PC-3 (cell line): ENCODE data around the gene CKAP5. TPM values are rescaled to one million over a fixed set of nuclear protein-coding genes. Genes with fewer than 3 reads are reported as not detected.

Experiments
- ATAC-seq: fragments of 200-7000 bp; cut with Tn5 transposase; 2 replicates; pipeline ENCODE4 v1.9.1; 2020; ENCODE audit warnings: mild to moderate bottlenecking, moderate library complexity
- BruUV-seq: library from RNA; stranded (reverse); fragments of 400-500 nt; replicated peaks from 2 replicates; lab custom pipeline; 2021; lab: Mats Ljungman, UMichigan
- CTCF ChIA-PET: fragments of 300-600 bp; sonication (Branson Sonifier 250); formaldehyde crosslinking; loops from one replicate; lab custom pipeline; 2022; ENCODE audit warnings: antibody characterized with exemption; lab: Charles Lee
- POLR2A ChIA-PET: fragments of 300-600 bp; sonication (Branson Sonifier 250); formaldehyde crosslinking; loops from one replicate; lab custom pipeline; 2022; ENCODE audit warnings: antibody characterized with exemption; ENCODE audit not compliant: unreplicated experiment; lab: Charles Lee
- DNase-seq: peaks from one replicate; pipeline ENCODE4 v3.0.0-alpha.2; 2015
- H2AFZ ChIP-seq: fragments of 300-600 bp; sonication (generic); 2 replicates; pipeline ENCODE4 v1.6.0; 2016; ENCODE audit warnings: antibody characterized with exemption, low read length
- H3F3A ChIP-seq: fragments of 300-600 bp; sonication (generic); one replicate; pipeline ENCODE4 v1.6.0; 2017; ENCODE audit warnings: antibody characterized with exemption, low read length, control low read depth, mild to moderate bottlenecking; ENCODE audit not compliant: unreplicated experiment
- H3K27ac ChIP-seq: fragments of 300-600 bp; sonication (generic); 2 replicates; pipeline ENCODE4 v1.5.1; 2016; ENCODE audit warnings: mild to moderate bottlenecking, low read length
- H3K27me3 ChIP-seq: fragments of 300-600 bp; sonication (generic); 2 replicates; pipeline ENCODE4 v1.6.1; 2016; ENCODE audit warnings: low read length, mixed read lengths
- H3K36me3 ChIP-seq: fragments of 300-600 bp; sonication (generic); 2 replicates; pipeline ENCODE4 v1.6.1; 2016; ENCODE audit warnings: low read depth, mixed run types, low read length, mixed read lengths
- H3K4me1 ChIP-seq: fragments of 300-600 bp; sonication (generic); 2 replicates; pipeline ENCODE4 v1.5.1; 2016; ENCODE audit warnings: low read length; ENCODE audit not compliant: insufficient read depth
- H3K4me2 ChIP-seq: fragments of 300-600 bp; sonication (generic); 2 replicates; pipeline ENCODE4 v1.6.0; 2016; ENCODE audit warnings: low read length
- H3K4me3 ChIP-seq: fragments of 300-600 bp; sonication (generic); 2 replicates; pipeline ENCODE4 v1.5.1; 2016; ENCODE audit warnings: mild to moderate bottlenecking, low read length, mixed read lengths
- H3K79me2 ChIP-seq: fragments of 300-600 bp; sonication (generic); 2 replicates; pipeline ENCODE4 v1.6.1; 2017; ENCODE audit warnings: low read length, mixed read lengths
- H3K9ac ChIP-seq: fragments of 300-600 bp; sonication (generic); 2 replicates; pipeline ENCODE4 v1.6.0; 2016; ENCODE audit warnings: mild to moderate bottlenecking, low read length
- H3K9me2 ChIP-seq: fragments of 300-600 bp; sonication (generic); replicated peaks from 2 replicates; pipeline ENCODE4 v1.6.1; 2016; ENCODE audit warnings: mixed run types, low read length, mixed read lengths
- H3K9me3 ChIP-seq: fragments of 300-600 bp; sonication (generic); 2 replicates; pipeline ENCODE4 v1.6.1; 2016; ENCODE audit warnings: low read length, mixed read lengths
- H4K20me1 ChIP-seq: fragments of 300-600 bp; sonication (generic); 2 replicates; pipeline ENCODE4 v1.6.1; 2016; ENCODE audit warnings: low read length, mixed read lengths
- CTCF ChIP-seq: fragments of 300-600 bp; sonication (generic); conservative IDR thresholded peaks from 2 replicates; pipeline ENCODE4 v1.5.1; 2017; ENCODE audit warnings: antibody characterized with exemption, low read depth, mild to moderate bottlenecking, low read length
- EZH2 ChIP-seq: fragments of 300-600 bp; sonication (generic); IDR thresholded peaks from one replicate; pipeline ENCODE4 v1.6.1; 2017; ENCODE audit warnings: antibody characterized with exemption, mild to moderate bottlenecking, low read length; ENCODE audit not compliant: unreplicated experiment
- EZH2phosphoT487 ChIP-seq: fragments of 300-600 bp; sonication (generic); IDR thresholded peaks from 2 replicates; pipeline ENCODE4 v1.6.1; 2018; ENCODE audit warnings: mild to moderate bottlenecking, antibody characterized with exemption, low read length, borderline replicate concordance
- intact Hi-C: fragments of 100-400 bp; cut with micrococcal nuclease; formaldehyde crosslinking; loops from 2 replicates; pipeline ENCODE4 v1.9.0; 2023
- total RNA-seq: library from RNA; depleted of rRNA; stranded (reverse); fragments of >200 nt; gene quantifications from 2 replicates; pipeline ENCODE4 v1.2.3, GENCODE V29; 2014

CKAP5 gene
- total RNA-seq, 1 experiment from 2014 or later = 86.4 TPM

GRCh38 chr11:46695345-46696211, 150.5 kb downstream of the CKAP5 start:
- intact Hi-C loops = no loop called here
- CTCF ChIA-PET = interaction anchor here (0.6 kb wide), 1 partner anchor 44 kb away, joined by 3 read pairs; no protein-coding TSS in a partner anchor
- no peaks in the 10 kb centered on the region for H3K9me3 ChIP-seq
- TF ChIP-seq CTCF (no peak), EZH2phosphoT487 (no peak), EZH2 (no peak)
- H3K4me1 ChIP-seq = no peaks in the 10 kb centered on the region
- ATAC-seq = no peak
- H3K79me2 ChIP-seq = peaks cover 9% of the 10 kb centered on the region
- H3K4me2 ChIP-seq = no peak overlapping the region
- H3K36me3 ChIP-seq = no peaks in the 10 kb centered on the region
- H3K27me3 ChIP-seq = no peaks in the 10 kb centered on the region
- no peaks in the 10 kb centered on the region for H4K20me1 ChIP-seq
- POLR2A ChIA-PET = no interaction called here
- no peaks in the 10 kb centered on the region for H3K9me2 ChIP-seq
- BruUV-seq = no TSS peak
- no peak for DNase-seq
- H3K9ac ChIP-seq = no peak overlapping the region
- no peak overlapping the region for H3K4me3 ChIP-seq
- H3K27ac ChIP-seq = no peak overlapping the region
- no peaks in the 10 kb centered on the region for H3F3A ChIP-seq
- no peak overlapping the region for H2AFZ ChIP-seq

GRCh38 chr11:46694607-46695006, 151.5 kb downstream of the CKAP5 start:
- ChIA-PET CTCF (no interaction called here), POLR2A (interaction anchor here (0.6 kb wide), 1 partner anchor 16 kb away, joined by 11 read pairs; no protein-coding TSS in a partner anchor)
- Histone ChIP-seq H3K27ac (no peak overlapping the region), H3K9me3 (no peaks in the 10 kb centered on the region), H3K27me3 (no peaks in the 10 kb centered on the region), H3K79me2 (peaks cover 6% of the 10 kb centered on the region), H3K4me2 (no peak overlapping the region), H3F3A (no peaks in the 10 kb centered on the region), H3K9ac (no peak overlapping the region), H3K9me2 (no peaks in the 10 kb centered on the region), H2AFZ (no peak overlapping the region), H3K4me1 (no peaks in the 10 kb centered on the region), H3K36me3 (no peaks in the 10 kb centered on the region), H3K4me3 (no peak overlapping the region), H4K20me1 (no peaks in the 10 kb centered on the region)
- intact Hi-C loops = no loop called here
- no peak for TF ChIP-seq EZH2phosphoT487
- TF ChIP-seq EZH2 = no peak
- TF ChIP-seq CTCF = no peak
- BruUV-seq = no TSS peak
- ATAC-seq (no peak), DNase-seq (no peak)

GRCh38 chr11:46694072-46694471, 152.0 kb downstream of the CKAP5 start:
- ChIA-PET CTCF (no interaction called here), POLR2A (interaction anchor here (0.6 kb wide), 1 partner anchor 17 kb away, joined by 11 read pairs; no protein-coding TSS in a partner anchor)
- DNase-seq (no peak), ATAC-seq (no peak)
- Histone ChIP-seq H3K36me3 (no peaks in the 10 kb centered on the region), H3K4me3 (no peak overlapping the region), H3F3A (no peaks in the 10 kb centered on the region), H3K9me3 (no peaks in the 10 kb centered on the region), H4K20me1 (no peaks in the 10 kb centered on the region), H3K4me1 (no peaks in the 10 kb centered on the region), H3K9ac (no peak overlapping the region), H3K27ac (no peak overlapping the region), H3K79me2 (peaks cover 2% of the 10 kb centered on the region), H3K9me2 (no peaks in the 10 kb centered on the region), H3K27me3 (no peaks in the 10 kb centered on the region), H2AFZ (no peak overlapping the region), H3K4me2 (no peak overlapping the region)
- no peak for TF ChIP-seq EZH2
- TF ChIP-seq EZH2phosphoT487 = no peak
- no peak for TF ChIP-seq CTCF
- intact Hi-C loops = no loop called here
- BruUV-seq = no TSS peak
